HL-60 (cell line): ENCODE results near the gene GDPD1.
"Not testable (repeated sequence)": the region's sequence is repeated elsewhere in the genome, so short reads cannot be mapped to it uniquely, and the experiment has no call there.

ENCODE experiments used
- DNase-seq, 2 experiments: peaks; one replicate each; pipeline ENCODE4 v3.0.0-alpha.2; 2010 to 2020; ENCODE audit warnings: low read depth in 1 of 2, low spot score in 1 of 2
- H3K27ac ChIP-seq: fragments of 250-450 bp; sonication (Bioruptor Pico); replicated peaks from 2 replicates; pipeline ENCODE4 v1.5.1; 2020; ENCODE audit warnings: mild to moderate bottlenecking, moderate library complexity
- H3K27me3 ChIP-seq: fragments of 250-450 bp; sonication (Bioruptor Pico); 2 replicates; pipeline ENCODE4 v1.5.1; 2021; ENCODE audit warnings: mild to moderate bottlenecking, moderate library complexity; ENCODE audit not compliant: insufficient read depth, poor library complexity, severe bottlenecking
- H3K4me3 ChIP-seq: replicated peaks from 2 replicates; pipeline ENCODE4 v1.5.1; 2011; ENCODE audit warnings: mild to moderate bottlenecking, control low read depth, low read length; ENCODE audit not compliant: insufficient read depth
- GABPA ChIP-seq: IDR thresholded peaks from 2 replicates; pipeline ENCODE4 v1.6.1; 2012; ENCODE audit warnings: low read depth
- POLR2AphosphoS5 ChIP-seq: IDR thresholded peaks from 2 replicates; pipeline ENCODE4 v1.6.1; 2012; ENCODE audit warnings: low read depth
- REST ChIP-seq: IDR thresholded peaks from 2 replicates; pipeline ENCODE4 v1.6.1; 2012; ENCODE audit warnings: low read depth; ENCODE audit not compliant: insufficient replicate concordance
- SPI1 ChIP-seq: IDR thresholded peaks from 2 replicates; pipeline ENCODE4 v1.6.1; 2012; ENCODE audit warnings: low read depth, mild to moderate bottlenecking, borderline replicate concordance
- TF ChIP-seq, protein P1 (sequence below): IDR thresholded peaks from one replicate; pipeline ENCODE4 v1.5.1; 2011; ENCODE audit warnings: low read length, control low read depth, inconsistent platforms; ENCODE audit not compliant: insufficient read depth

The GDPD1 gene

GRCh38 chr17:59289981-59290301 lies 69.6 kb downstream of the GDPD1 start:
- Histone ChIP-seq H3K27ac (peak overlapping the region; percentile 64), H3K4me3 (no peak overlapping the region), H3K27me3 (no peaks in the 10 kb centered on the region)
- no peak for DNase-seq
- no peak for TF ChIP-seq GABPA
- no peak for TF ChIP-seq POLR2AphosphoS5
- TF ChIP-seq SPI1, result no peak
- no peak for TF ChIP-seq REST
- TF ChIP-seq, protein P1, sequence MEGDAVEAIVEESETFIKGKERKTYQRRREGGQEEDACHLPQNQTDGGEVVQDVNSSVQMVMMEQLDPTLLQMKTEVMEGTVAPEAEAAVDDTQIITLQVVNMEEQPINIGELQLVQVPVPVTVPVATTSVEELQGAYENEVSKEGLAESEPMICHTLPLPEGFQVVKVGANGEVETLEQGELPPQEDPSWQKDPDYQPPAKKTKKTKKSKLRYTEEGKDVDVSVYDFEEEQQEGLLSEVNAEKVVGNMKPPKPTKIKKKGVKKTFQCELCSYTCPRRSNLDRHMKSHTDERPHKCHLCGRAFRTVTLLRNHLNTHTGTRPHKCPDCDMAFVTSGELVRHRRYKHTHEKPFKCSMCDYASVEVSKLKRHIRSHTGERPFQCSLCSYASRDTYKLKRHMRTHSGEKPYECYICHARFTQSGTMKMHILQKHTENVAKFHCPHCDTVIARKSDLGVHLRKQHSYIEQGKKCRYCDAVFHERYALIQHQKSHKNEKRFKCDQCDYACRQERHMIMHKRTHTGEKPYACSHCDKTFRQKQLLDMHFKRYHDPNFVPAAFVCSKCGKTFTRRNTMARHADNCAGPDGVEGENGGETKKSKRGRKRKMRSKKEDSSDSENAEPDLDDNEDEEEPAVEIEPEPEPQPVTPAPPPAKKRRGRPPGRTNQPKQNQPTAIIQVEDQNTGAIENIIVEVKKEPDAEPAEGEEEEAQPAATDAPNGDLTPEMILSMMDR, result no peak

- TF ChIP-seq SPI1 (peak; percentile 25; the same call in 1 of the 2 replicates), POLR2AphosphoS5 (0 out of 2 replicates have a peak, but pooled peaks have one; percentile 19)
- H3K4me3 ChIP-seq, H3K27me3 ChIP-seq: not testable (repeated sequence)
- H3K27ac ChIP-seq, result peak overlapping the region; percentile 64
- DNase-seq, result peak in 1 of 2 experiments; percentile 48
Observed at GRCh38 chr17:59290302-59290998, 70.1 kb downstream of the GDPD1 start.

DNA sequence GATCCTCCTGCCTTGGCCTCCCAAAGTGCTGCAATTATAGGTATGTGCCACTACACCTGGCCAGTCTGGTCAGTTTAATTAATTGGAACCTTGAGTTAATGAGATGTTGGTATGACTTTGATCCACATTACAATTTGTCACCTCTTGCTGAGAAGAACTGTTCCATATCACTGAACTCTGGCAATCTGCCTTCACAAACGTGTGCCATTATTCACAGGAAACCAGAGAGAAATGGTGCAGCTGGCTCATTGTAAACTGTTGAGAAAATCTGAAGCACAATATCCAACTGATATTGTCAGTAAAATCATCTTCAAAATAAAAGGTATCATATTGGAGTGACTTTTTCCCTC lies 71.8 kb downstream of the GDPD1 start:
- Histone ChIP-seq H3K4me3 (no peak overlapping the region), H3K27me3 (no peaks in the 10 kb centered on the region), H3K27ac (no peak overlapping the region)
- TF ChIP-seq REST, result no peak
- TF ChIP-seq GABPA, result no peak
- no peak for TF ChIP-seq SPI1
- no peak for TF ChIP-seq POLR2AphosphoS5
- TF ChIP-seq, protein P1, result no peak
- no peak for DNase-seq

- TF ChIP-seq REST, result no peak
- no peak for TF ChIP-seq POLR2AphosphoS5
- no peak for TF ChIP-seq SPI1
- TF ChIP-seq GABPA, result no peak
- TF ChIP-seq, protein P1, result no peak
- no peaks in the 10 kb centered on the region for H3K27me3 ChIP-seq
- DNase-seq, result no peak
- no peak overlapping the region for H3K4me3 ChIP-seq
- H3K27ac ChIP-seq, result no peak overlapping the region
Observed at GRCh38 chr17:59296190-59296589, 75.9 kb downstream of the GDPD1 start.
